ENCODE results near the gene TDRD7. TPM values are rescaled to one million over a fixed set of nuclear protein-coding genes. Genes with fewer than 3 reads are reported as not detected.
A peak's percentile ranks its signal among the peaks of the same experiment; 100 is the strongest.

Gene TDRD7
- total and polyA plus RNA-seq, 9 of the 15 experiments (the other 6 are each of a cell fraction or from before 2014, with no cell fraction given): 2.2 to 7.7 (median 5.2) TPM

- Histone ChIP-seq H3K9me3 (replicated peaks; ENCODE audit: control insufficient read depth, insufficient read depth, low read depth, low read length) (no peaks in the 10 kb centered on the region), H3K9ac (ENCODE audit: insufficient read depth in 1 of 2, low read depth in 2 of 2, low read length in 2 of 2) (no peak overlapping the region), H3K4me3 (no peak overlapping the region), H3K79me2 (ENCODE audit: control insufficient read depth, insufficient read depth, low read length) (no peaks in the 10 kb centered on the region), H3K27me3 (ENCODE audit: control insufficient read depth in 2 of 2, insufficient read depth in 2 of 2, low read length in 2 of 2) (no peaks in the 10 kb centered on the region), H4K20me1 (replicated peaks; ENCODE audit: control insufficient read depth, insufficient read depth, low read length) (no peaks in the 10 kb centered on the region), H3K9me1 (ENCODE audit: control insufficient read depth, insufficient read depth, low read length) (no peaks in the 10 kb centered on the region), H3K4me2 (ENCODE audit: insufficient read depth, low read length) (no peak overlapping the region), H2AFZ (ENCODE audit: low read depth, low read length) (no peak overlapping the region), H3K27ac (ENCODE audit: extremely low read depth, low read depth, low read length) (no peak overlapping the region), H3K36me3 (ENCODE audit: control insufficient read depth, insufficient read depth, low read length) (no peaks in the 10 kb centered on the region), H3K4me1 (replicated peaks in 1 of 2; ENCODE audit: control insufficient read depth in 2 of 2, insufficient read depth in 2 of 2, low read length in 2 of 2) (peaks cover 0 to 8% of the 10 kb centered on the region in 2 experiments; a peak in 2 of 5 replicates)
- CTCF ChIA-PET (ENCODE audit: low intra/inter-chr PET ratio): interaction anchor here (1.7 to 5.0 kb wide), 3 partner anchors 128 to 145 kb away, joined by 3 to 53 read pairs (median 10); no protein-coding TSS in a partner anchor
- FAIRE-seq (no peak), ATAC-seq (0 out of 3 replicates have a peak, but pooled peaks have one; percentile 35), DNase-seq (ENCODE audit: extremely low read depth in 1 of 4, low spot score in 3 of 4) (peak in 1 of 4 experiments; percentile 15)
- POLR2A ChIA-PET: interaction anchor here (0.6 to 1.7 kb wide), 8 partner anchors 10 to 370 kb away, joined by 3 to 8 read pairs (median 3); no protein-coding TSS in a partner anchor
- in situ Hi-C loops (cut with MboI): no loop called here
- BruUV-seq (replicated peaks): no TSS peak
- 54% methylated on average over 2 of the region's 2 CpGs for WGBS (ENCODE audit: insufficient coverage, low coverage, missing lambda C conversion rate)
- TF ChIP-seq ZNF431 (CRISPR knock-in tag; IDR thresholded peaks at IDR 0.05) (no peak), CTCF (IDR thresholded peaks at IDR 0.05 in 2 of 3, conservative IDR thresholded peaks at IDR 0.05 in 1 of 3; ENCODE audit: insufficient read depth in 2 of 3, low read depth in 1 of 3, low read length in 3 of 3) (peak; percentile 31 to 44 (median 39); a peak in 4 of 6 replicates), RAD21 (CRISPR knock-in tag; conservative IDR thresholded peaks at IDR 0.05 in 1 of 2, IDR thresholded peaks at IDR 0.05 in 1 of 2) (peak in 1 of 2 experiments; percentile 46; a peak in 2 of 4 replicates), SREBF2 (CRISPR knock-in tag; IDR thresholded peaks at IDR 0.05) (no peak), GTF2F1 (IDR thresholded peaks at IDR 0.05; ENCODE audit: low read depth, low read length) (no peak), ZNF316 (IDR thresholded peaks at IDR 0.05) (0 out of 2 replicates have a peak, but pooled peaks have one; percentile 8), SRSF7 (optimal IDR thresholded peaks at IDR 0.05; ENCODE audit: low read depth, low read length) (no peak), FOXK2 (conservative IDR thresholded peaks at IDR 0.05 in 1 of 2, IDR thresholded peaks at IDR 0.05 in 1 of 2; ENCODE audit: low read depth in 2 of 2) (no peak), NFE2L1 (tag; IDR thresholded peaks at IDR 0.05; ENCODE audit: borderline replicate concordance, low read depth) (no peak), DMBX1 (CRISPR knock-in tag; IDR thresholded peaks at IDR 0.05; ENCODE audit: borderline replicate concordance) (no peak), CREB3 (tag; conservative IDR thresholded peaks at IDR 0.05; ENCODE audit: low read depth) (no peak)
- intact Hi-C loops (cut with micrococcal nuclease): loop anchor here (1.0 kb wide), 1 partner anchor 31 kb away; the partner anchor contains the start of gene TMOD1
These were observed 58.2 kb downstream of the TDRD7 start for GRCh38 chr9:97470076-97470475.

All from K562 (cell line).